Esophagus muscularis mucosa (tissue), 3 donors: ENCODE data around the gene ATP5PD.

ENCODE experiments used
- CTCF ChIP-seq, 3 experiments: fragments of 200-600 bp in 2 of 3; fragments of 450-650 bp in 1 of 3; sonication (generic) in 2 of 3; IDR thresholded peaks; one replicate each; pipeline ENCODE4 v1.5.1; 2017 to 2019; ENCODE audit warnings: antibody characterized with exemption in 3 of 3, mild to moderate bottlenecking in 2 of 3, moderate library complexity in 1 of 3
- EP300 ChIP-seq: sonication (generic); formaldehyde crosslinking; IDR thresholded peaks from one replicate; pipeline ENCODE4 v1.6.1; 2017; ENCODE audit warnings: antibody characterized with exemption

- TF ChIP-seq CTCF (IDR thresholded peaks at IDR 0.05) (no peak), EP300 (no peak)
Measured at GRCh38 chr17:75084039-75084660, 37.4 kb upstream of the ATP5PD start.
